HG02981 (cell line): ENCODE results near the gene FAM47E.
"Not testable (repeated sequence)": the region's sequence is repeated elsewhere in the genome, so short reads cannot be mapped to it uniquely, and the experiment has no call there.

ENCODE experiments used
- ATAC-seq: cut with Tn5 transposase; IDR thresholded peaks from one replicate; pipeline ENCODE4 v1.9.1; 2021; ENCODE audit warnings: mild to moderate bottlenecking, moderate library complexity; ENCODE audit not compliant: unreplicated experiment

FAM47E gene

DNA sequence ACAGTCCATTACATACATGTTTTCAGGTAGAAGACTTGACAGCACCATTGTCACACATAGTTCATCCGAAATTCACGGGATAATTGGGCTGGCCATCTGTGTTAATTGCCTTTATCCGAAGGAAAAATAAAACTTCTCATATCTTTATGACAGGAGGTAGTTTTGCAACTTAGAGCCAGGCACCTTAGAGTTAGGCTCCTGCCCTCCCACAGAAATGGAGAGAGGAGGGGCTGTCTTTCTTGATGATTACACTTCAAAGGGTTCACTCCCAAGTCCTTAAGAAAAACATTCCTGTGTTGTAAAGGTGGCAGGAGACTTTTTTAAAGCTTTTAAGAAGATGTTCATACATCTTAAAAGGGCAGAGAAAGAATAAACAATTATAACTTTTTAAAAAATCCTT is 27.4 kb upstream of the FAM47E start:
- ATAC-seq = no peak

DNA sequence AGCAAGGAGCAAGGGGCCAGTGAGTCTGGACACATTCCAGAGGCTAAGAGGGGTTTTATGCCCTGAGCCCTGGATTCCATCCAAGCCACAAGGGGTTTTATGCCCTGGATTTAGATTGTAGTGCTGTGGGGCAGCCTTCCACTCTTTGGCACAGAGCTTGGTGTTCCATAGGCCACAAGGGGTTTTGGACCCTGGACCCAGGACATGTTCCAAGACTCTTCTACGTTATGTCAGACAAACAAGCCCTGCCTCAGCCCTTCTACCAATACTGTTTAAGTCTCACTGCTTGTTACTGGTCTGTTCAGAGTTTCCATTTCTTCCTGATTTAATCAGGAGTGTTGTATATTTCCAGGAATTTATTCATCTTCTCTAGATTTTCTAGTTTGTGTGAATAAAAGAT is 25.1 kb upstream of the FAM47E start:
- no peak for ATAC-seq

DNA sequence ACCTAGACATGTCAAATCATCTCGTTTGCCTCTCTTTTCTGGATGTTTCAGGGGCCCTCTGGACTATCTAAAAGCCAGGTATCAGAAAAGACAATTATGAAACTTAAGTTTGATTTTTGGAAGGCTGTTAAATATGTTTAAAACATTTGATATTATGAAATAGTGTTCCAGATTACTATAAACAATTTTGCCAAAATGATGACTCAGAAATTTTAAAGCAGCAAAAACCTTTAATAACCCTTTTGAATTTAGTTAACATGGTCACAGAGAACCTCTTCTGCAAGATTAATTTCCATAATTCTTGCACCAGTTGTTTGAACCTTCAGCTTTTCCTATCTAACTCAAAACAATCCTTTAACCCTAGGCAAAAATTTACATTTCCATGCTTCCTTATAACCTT is 18.8 kb upstream of the FAM47E start:
- no peak for ATAC-seq

DNA sequence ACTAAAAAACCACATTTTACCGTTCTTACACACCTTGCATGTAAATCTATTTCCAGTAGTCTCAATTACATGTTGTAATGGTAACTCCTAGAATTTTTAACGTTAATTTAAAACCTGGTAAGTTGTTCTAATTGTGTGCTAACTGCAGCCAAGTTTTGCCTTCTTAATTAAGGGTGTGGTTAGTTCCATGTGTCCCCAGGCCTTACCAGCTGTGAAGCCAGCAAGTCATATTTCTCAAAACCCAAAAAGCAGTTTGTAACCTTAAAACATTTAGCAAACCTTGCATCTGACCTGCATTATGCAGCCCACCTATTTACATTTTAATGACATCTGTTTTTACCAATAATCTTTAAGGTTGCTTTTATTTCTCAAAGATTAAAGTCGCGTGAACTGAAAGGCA is 18.4 kb upstream of the FAM47E start:
- ATAC-seq = no peak

DNA sequence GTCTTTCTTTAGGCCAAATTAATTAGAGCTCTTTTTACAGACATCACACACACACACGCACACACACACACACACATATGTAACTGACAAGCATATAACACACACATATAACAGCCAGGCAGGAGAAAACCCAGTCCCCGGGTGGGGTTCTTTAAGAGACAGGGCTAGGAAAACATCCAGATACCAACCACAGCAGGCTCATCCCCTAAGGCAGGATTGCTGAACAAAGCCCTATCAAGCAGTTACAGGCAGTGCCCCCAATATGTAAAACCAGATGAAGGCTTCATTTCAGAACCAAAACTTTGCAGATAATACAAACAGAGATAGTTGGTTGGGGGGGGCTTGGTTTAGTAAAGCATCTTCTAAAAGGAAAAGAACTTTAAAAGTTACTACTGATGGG is 18.0 kb upstream of the FAM47E start:
- no peak for ATAC-seq

DNA sequence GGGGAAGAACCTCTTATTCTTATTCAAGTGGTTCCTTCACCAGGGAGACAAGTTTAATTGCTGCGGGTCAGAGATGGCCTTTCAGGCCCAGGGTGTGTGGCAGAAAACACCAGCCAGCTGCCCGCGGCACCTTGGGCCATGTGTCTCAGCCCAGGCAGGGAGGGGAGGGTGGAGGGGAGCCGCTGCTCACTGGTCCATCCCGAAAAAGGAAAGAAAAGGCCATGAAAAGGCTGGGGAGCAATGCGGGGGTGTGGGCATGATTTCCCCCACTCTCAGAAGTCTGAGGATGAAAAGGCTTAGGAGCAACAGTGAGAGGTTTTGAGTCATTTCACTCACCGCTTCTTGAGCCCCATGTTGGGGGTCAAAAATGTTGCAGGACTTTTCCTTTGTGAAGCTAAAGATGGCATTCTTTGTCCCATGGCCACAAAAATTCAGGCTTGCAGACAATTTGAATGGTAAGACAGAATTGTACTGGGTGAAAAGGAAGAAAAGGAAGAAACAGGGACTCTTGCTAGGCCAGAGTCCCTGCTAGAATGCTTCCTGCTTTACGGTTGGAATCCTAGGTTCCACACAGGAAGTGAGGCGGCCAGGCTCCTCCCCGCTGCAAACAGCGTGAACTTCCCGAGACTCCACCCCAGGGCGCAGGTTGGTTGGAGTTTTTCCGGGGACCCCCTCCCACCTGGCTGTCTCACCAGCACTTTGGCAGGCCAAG is 17.4 kb upstream of the FAM47E start:
- ATAC-seq = no peak

DNA sequence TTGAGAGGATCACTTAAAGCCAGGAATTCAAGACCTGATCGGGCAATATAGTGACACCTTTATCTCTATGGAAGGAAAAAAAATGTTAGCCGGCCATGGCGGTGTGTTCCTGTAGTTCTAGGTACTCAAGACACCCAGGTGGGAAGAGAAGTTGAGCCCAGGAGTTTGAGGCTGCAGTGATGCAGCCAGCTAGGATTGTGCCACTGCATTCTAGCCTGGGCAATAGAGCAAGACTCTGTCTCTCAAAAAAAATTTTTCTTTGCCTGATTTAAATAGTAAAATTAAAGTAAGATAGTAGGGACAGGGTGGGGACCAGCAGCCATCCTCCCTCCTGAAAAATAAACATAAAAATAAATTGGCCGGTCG is 16.9 kb upstream of the FAM47E start:
- ATAC-seq = no peak

DNA sequence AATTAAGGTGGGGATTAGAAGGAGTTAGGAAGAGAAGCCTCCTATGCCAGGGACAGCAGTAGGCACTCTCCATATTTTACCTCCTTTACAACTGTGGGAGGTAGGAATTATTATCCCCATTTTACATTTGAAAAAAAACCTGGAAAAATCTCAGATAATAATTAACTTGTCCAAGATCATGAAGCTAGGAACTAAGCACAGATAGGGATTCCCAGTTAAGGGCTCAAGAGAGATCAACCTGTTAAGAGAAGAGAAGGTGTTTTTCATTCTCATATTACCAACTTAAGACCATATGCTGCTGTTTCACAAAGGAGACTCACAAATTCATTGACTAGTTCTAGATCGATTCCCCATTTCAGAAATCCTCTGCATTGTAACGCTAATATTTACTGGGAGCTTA is 16.1 kb upstream of the FAM47E start:
- no peak for ATAC-seq

DNA sequence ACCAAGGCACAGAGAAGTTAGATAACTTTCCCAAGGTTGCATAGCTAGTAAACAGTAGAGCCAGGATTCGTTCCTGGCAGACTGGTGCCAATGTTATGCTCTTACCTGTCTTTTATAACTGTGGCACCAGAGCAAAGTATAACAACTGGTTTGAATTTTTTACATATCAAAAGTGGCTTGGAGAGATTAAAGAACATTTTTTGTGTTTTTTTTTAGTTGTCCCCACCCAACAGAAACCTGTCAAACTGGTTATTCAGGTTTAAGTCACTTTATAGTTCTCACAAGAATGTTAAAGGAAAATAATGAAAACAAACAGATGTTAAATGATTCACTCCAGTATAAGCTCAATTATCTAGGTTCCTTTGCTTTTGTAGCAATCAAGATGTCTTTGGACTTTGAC is 15.6 kb upstream of the FAM47E start:
- no peak for ATAC-seq

DNA sequence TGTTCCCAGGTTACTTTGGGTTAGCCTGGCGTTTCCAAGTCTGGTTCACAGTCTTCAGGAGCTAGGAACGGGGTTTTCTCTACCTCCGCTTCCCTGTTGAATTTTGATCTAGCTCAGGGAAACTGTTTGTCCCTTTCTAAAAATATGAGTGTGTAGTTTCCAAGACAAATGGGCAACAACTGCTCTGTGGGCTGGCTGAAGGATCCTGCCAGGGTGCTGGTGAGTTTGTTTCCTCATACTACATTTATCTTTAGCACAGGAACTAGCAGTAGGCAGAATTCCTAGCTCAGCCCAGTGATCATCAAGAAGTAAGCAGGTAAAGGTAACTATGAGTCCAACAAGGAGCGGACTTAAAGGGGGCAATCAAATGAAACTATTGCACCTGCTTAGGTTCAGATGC is 13.3 kb upstream of the FAM47E start:
- no peak for ATAC-seq

DNA sequence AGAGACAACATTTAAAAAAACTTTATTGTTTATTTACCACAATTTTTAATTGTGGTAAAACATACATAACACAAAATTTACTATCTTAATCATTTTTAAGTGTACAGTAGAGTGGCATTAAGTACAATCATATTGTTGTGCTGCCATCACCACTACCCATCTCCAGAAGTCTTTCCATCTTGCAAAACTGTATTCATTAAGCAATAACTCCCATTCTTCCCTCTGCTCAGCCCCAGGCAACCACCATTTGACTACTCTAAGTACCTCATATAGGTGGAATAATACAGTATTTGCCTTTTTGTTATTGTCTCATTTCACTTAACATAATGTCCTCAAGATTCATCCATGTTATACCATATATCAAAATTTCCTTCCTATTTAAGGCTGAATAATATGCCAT is 12.8 kb upstream of the FAM47E start:
- no peak for ATAC-seq

DNA sequence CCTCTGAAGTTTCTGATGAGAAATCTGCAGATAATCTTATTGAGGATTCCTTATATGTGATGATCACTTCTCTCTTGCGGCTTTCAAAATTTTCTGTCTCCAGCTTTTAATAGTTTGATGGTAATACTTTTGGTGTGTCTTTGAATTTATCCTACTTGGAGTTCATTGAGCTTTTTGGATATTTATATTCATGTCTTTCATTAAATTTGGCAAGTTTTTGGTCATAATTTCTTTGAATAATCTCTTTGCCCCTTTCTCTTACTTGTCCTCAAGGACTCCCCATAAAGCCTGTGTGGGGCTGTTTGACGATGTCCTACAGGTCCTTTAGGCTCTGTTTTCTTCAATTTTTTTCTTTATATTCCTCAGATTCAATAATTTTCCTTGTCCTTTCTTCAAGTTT is 11.3 kb upstream of the FAM47E start:
- ATAC-seq = no peak

DNA sequence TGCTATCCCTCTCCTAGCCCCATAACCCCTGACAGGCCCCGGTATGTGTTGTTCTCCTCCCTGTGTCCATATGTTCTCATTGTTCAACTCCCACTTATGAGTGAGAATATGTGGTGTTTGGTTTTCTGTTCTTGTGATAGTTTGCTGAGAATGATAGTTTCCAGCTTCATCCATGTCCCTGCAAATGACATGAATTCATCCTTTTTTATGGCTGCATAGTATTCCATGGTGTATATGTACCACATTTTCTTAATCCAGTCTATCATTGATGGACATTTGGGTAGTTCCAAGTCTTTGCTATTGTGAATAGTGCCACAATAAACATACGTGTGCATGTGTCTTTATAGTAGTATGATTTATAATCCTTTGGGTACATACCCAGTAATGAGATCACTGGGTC is 7.6 kb upstream of the FAM47E start:
- not testable (repeated sequence) for ATAC-seq

DNA sequence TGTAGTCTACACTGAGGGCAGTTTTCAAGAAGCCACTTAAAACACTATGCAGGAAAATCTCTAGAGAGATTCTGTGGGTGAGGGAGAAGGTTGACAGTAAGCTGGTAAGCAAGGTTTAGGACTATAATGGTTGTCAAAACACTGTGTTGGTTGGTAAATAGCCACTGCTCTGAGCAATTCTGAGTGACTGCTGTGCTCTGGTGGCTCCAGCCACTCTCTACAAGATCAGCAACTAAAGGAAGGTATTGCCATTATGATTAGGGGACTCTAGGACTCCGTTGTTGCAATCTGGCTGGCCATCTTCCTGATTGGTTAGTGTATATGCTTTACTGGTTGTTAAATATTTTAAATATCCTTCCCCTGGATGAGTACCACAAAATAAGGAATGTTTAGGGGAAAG is 5.5 kb upstream of the FAM47E start:
- no peak for ATAC-seq

DNA sequence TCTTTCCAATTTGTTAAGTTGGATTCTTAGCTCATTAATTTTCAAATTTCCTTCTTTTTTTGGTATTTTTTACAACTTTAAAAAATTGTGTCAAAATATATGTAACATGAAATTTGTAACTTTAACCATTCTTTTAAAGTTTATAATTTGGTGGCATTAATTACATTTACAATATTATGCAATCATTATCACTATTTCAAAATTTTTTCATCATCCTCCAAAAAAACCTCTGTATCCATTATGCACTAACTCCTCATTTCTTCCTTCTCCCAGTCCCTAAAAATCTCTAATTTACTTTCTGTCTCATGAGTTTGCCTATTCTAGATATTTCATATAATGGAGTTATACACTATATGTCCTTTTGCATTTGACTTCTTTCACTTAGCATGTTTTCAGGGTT is 4.7 kb upstream of the FAM47E start:
- no peak for ATAC-seq

DNA sequence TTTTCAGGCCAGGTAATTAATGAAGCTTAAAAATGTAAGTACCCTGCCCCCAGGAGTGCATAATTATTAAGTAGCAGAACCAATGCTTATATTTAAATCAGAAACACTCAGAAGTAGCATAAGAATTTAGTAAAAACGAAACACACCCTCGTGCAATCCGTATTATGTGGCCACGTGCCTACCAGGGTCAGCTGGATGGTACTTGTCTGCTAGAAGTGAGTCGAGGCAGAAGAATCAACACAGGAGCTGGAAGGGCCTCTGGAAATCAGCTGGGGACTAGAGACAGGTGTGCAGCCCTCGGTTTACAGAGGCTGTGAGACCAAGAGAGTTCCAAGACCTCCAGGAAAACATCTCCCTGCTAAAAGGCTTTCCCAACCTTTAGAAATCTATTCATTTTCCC is 559 bp upstream of the FAM47E start:
- ATAC-seq = no peak

DNA sequence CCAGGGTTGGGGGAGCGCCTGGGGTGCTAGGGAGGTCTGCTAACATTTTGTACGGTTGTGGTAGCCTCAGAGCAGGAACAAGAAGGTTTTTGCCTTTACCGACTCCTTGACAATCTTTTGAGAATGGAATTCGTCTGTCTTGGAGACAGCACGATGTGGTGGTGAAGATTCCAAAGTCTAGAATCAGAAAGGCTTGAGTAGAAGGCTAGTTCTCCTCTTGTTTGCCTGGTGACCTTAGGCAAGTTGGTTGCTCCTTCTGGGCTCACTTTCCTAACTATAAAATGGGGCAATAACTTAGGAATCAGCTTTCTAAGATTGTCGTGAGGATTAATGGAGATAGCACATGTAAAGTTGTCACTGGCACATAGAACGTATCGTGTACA is 741 bp downstream of the FAM47E start:
- no peak for ATAC-seq

DNA sequence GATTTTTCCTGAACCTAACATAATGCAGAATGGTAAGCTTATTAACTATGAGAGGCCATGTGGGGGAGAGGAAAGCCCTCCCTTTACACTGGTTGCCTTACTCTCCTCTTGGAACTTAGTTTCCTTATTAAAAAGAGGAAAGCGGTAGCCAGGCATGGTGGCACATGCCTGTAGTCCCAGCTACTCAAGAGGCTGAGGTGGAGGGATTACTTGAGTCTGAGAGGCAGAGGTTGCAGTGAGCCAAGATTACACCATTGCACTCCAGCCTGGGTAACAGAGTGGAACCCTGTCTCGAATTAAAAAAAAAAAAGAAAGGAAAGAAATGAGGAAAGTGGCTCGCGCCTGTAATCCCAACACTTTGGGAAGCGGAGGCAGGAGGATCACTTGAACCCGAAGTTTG is 2.0 kb downstream of the FAM47E start:
- no peak for ATAC-seq

DNA sequence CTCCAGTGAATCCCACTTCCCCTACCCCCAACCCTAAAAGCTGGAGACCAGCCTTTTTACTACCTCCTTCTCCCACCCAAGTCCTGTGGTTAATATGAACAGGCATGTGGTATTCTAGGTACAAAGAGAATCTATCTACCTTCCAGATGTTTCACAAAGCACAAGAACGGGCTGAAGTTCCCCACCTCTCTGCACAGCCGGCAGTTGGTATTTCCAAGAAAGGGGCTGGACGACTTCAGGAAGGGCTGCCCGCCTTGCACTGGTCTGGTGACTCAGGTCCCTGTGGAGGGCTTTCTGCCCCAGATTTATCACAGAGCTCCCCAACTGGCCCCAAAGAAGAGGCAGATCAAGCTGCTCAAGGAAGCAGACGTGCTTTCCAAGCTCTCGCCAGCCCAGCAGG is 4.5 kb downstream of the FAM47E start:
- ATAC-seq = no peak

DNA sequence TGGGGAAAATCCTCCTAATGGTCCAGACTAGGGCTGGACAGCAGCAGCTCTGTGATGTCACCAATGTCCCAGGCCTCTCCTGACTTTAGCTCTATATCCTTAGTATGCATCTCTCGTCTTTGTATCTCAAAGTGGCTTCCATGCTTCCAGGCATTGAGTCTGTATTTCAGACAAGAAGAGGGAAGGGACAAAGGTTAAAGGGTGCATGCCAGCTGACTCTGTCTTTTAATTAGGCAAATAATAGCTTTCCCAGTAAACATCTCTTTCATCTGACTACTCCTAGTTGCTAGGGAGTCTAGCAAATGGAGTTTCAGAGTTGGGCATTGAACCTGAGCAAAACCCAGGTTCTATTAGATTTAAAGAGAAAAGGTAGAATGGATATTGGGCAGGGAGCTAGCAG is 5.4 kb downstream of the FAM47E start:
- ATAC-seq = no peak

DNA sequence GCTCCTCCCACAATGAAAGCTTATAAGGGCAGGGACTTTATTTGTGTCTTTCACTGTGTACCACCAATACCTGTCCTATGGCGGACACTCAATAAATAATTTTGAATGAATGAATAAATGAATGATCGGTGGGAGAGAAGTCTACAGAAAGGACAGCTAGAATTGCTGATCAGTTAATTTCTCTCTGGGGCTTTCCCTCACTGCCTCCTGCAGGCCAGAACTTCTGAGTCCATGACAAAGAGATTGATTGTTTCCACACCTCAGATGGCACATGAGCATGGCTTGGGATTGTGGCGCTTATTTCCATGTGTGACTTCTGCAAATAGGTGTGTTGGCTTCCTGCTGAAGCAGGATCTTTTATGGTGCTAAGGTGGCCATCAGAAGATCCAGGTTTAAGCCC is 6.3 kb downstream of the FAM47E start:
- ATAC-seq = no peak

DNA sequence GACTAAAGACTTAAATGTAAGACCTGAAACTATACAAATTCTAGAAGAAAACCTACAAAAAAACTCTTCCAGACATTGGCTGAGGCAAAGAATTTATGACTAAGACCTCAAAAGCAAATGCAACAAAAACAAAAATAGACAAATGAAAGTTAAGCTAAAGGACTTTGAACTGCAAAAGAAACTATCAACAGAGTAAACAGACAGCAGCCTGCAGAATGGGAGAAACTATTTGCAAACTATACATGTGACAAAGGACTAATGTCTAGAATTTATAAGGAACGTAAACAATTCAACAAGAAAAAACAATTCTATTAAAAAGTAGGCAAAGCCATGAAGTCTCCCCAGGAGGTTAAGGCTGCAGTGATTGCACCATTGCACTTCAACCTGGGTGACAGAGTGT is 9.1 kb downstream of the FAM47E start:
- no peak for ATAC-seq

DNA sequence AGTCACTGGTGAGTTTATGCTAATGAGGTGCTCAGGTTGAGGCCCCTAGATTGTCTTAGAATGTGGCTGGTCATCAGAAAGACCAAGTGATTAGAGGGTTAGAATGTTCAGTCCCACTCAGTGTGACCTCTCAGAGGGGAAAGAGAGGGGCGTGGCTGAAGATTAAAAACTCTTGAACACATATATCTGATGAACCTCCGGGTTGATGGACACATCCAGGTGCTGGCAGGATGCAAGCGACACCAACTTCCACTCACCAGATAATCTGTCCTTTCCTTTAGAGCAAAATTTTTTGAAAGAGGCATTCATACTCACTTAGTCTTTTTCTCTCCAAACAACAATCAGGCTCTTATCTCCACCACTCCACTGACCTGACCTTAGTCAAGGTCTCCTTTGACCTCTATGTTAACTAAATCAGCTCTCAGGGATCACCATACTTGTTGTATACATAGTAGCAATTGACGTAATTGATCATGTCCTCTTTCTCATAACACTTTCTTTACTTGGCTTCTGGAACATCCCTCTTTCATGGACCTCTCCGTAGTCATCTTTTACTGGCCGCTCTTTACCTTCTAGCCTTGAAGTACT is 14.2 kb downstream of the FAM47E start:
- no peak for ATAC-seq
